CD4-positive, CD25-positive, alpha-beta regulatory T cell (primary cell): ENCODE results near the gene HOXD1. TPM values are rescaled to one million over a fixed set of nuclear protein-coding genes. Genes with fewer than 3 reads are reported as not detected.

Experiments
- ATAC-seq, 2 donors: fragments of 150-1000 bp; cut with Tn5 transposase; one replicate each; pipeline ENCODE4 v1.10.0; 2021; ENCODE audit warnings: low read depth in 2 of 2, moderate number of reproducible peaks in 2 of 2, moderate library complexity in 1 of 2
- DNase-seq, 3 donors: peaks; one replicate each; pipeline versions ENCODE4 v3.0.0 to v3.0.0-alpha.2; 2012 to 2022; ENCODE audit warnings: mixed read lengths in 1 of 3
- H3K27ac ChIP-seq: one replicate; pipeline ENCODE4 v1.7.0; 2013; ENCODE audit warnings: mild to moderate bottlenecking, low read length; ENCODE audit not compliant: insufficient read depth, poor library complexity, severe bottlenecking
- H3K27me3 ChIP-seq: one replicate; pipeline ENCODE4 v1.7.0; 2013; ENCODE audit warnings: low read length; ENCODE audit not compliant: control insufficient read depth, insufficient read depth
- H3K36me3 ChIP-seq: one replicate; pipeline ENCODE4 v1.7.0; 2013; ENCODE audit warnings: mild to moderate bottlenecking, low read length, moderate library complexity; ENCODE audit not compliant: control insufficient read depth, insufficient read depth
- H3K4me1 ChIP-seq: 2 replicates; pipeline ENCODE4 v1.7.0; 2013; ENCODE audit warnings: mild to moderate bottlenecking, low read length; ENCODE audit not compliant: insufficient read depth, control insufficient read depth, poor library complexity, severe bottlenecking
- H3K4me3 ChIP-seq: one replicate; pipeline ENCODE4 v1.7.0; 2013; ENCODE audit warnings: low read depth, mild to moderate bottlenecking, low read length, moderate library complexity
- H3K9me3 ChIP-seq, 2 experiments: 1 replicate in 1 of 2; 2 replicates in 1 of 2; pipeline ENCODE4 v1.7.0; 2013; ENCODE audit warnings: low read length in 2 of 2, mild to moderate bottlenecking in 1 of 2, moderate library complexity in 1 of 2; ENCODE audit not compliant: control insufficient read depth in 2 of 2
- H3K27ac Mint-ChIP-seq, 3 donors: one replicate each; pipeline ENCODE4 v1.8.0; 2020 to 2022; ENCODE audit warnings: mild to moderate bottlenecking in 3 of 3, mixed read lengths in 3 of 3, moderate library complexity in 2 of 3
- H3K27me3 Mint-ChIP-seq: one replicate; pipeline ENCODE4 v1.8.0; 2022; ENCODE audit warnings: mild to moderate bottlenecking, mixed read lengths
- H3K36me3 Mint-ChIP-seq: one replicate; pipeline ENCODE4 v1.8.0; 2020; ENCODE audit warnings: mixed read lengths
- H3K4me1 Mint-ChIP-seq, 4 donors: one replicate each; pipeline ENCODE4 v1.8.0; 2020 to 2022; ENCODE audit warnings: mixed read lengths in 4 of 4, mild to moderate bottlenecking in 1 of 4
- H3K4me3 Mint-ChIP-seq, 4 donors: one replicate each; pipeline ENCODE4 v1.8.0; 2020 to 2022; ENCODE audit warnings: mild to moderate bottlenecking in 4 of 4, mixed read lengths in 4 of 4, moderate library complexity in 3 of 4
- H3K9me3 Mint-ChIP-seq, 7 donors: one replicate each; pipeline ENCODE4 v1.8.0; 2020 to 2022; ENCODE audit warnings: mixed read lengths in 7 of 7, mild to moderate bottlenecking in 3 of 7, moderate library complexity in 2 of 7
- polyA plus RNA-seq, 4 donors: library from polyadenylated mRNA; unstranded; fragments of 300-500 nt; fragmentation: Illumina TruSeq; gene quantifications; one replicate each; pipeline ENCODE4 v1.2.3, GENCODE V29; 2021
- total RNA-seq: library from RNA; stranded (reverse); gene quantifications from one replicate; pipeline ENCODE4 v1.2.3, GENCODE V29; 2022

Gene HOXD1
- total and polyA plus RNA-seq, 5 donors from 2014 or later = not detected

DNA sequence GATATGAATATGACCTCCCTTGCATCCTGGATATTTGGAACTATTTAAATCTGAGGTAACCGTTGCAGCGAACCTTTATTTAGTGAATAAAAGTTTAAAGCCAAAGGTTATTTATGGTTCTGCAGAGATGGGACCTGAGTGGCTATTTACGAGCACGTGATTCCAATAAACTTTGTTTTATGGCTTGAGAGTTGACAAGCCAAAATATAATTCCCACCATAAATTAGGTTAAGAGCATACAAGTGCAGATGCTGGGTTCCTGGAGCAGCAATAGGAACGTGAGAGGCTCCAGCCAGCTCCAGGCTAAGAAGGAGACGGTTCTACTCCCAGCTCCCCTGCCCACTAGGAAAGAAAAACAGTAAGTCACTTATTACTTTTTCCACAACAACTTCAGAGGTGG lies 42.4 kb upstream of the HOXD1 start:
- Mint-ChIP-seq H3K9me3 (peaks cover 0 to 9% (median 0%) of the 10 kb centered on the region in 7 donors), H3K4me3 (no peak overlapping the region), H3K36me3 (no peaks in the 10 kb centered on the region), H3K27ac (no peak overlapping the region), H3K27me3 (peaks cover 90% of the 10 kb centered on the region), H3K4me1 (peaks cover 0 to 13% (median 2%) of the 10 kb centered on the region in 4 donors)
- no peak for DNase-seq
- peaks cover 0 to 4% of the 10 kb centered on the region in 2 experiments for H3K9me3 ChIP-seq
- no peak overlapping the region for H3K4me3 ChIP-seq
- no peaks in the 10 kb centered on the region for H3K36me3 ChIP-seq
- ATAC-seq = no peak
- H3K27ac ChIP-seq = no peak overlapping the region
- peaks cover 48% of the 10 kb centered on the region for H3K27me3 ChIP-seq
- peaks cover under 1% of the 10 kb centered on the region for H3K4me1 ChIP-seq

DNA sequence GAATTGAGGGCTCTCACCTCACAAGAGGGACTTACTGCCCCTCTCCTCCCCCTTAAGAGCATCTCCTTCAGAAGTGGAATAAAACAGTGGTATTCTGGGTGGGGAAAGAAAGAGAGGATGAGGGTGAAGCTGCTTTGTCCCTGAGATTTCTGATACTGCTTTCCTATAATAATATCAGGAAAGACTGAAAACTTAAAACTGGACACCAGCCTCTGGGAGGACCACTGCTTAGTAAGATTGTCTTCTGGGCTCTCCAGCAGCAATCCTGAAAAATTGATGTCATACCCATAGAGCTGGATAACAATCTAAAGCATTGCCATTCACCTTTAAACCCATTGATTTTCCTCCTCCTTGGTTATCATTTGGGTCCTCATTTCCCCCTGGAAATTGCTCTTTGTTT lies 41.8 kb upstream of the HOXD1 start:
- H3K4me3 Mint-ChIP-seq = no peak overlapping the region
- DNase-seq = no peak
- no peaks in the 10 kb centered on the region for H3K4me1 ChIP-seq

DNA sequence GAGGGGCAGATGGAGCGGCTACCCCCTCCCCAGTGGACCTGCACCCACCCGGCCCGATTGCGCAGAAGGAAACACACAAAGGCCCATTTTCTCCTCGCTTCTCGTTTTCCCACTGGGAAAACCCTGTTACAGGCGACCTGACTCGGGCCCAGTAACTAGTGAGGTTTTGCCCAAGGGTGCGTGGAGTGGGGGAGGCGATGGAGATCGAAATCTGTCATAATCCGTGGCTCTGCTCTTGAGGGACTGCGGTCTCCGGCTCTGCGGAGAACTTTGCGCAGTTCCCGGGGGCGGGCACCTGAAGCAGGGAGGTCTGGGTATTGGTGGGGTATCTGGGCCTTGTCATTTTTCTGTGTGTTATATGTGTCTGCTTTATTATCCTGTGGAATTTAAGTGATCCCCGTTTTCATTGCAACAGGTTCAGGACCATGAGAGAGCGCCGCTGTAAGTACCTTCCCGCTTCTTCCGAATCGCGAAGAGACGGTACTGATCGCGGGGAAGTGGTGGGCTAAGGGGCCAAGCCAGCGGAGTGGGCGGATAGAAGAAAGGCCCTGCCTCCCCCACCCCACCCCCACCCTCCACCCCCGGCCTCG lies 41.2 kb upstream of the HOXD1 start:
- Histone ChIP-seq H3K4me1 (no peaks in the 10 kb centered on the region), H3K36me3 (no peaks in the 10 kb centered on the region), H3K4me3 (no peak overlapping the region), H3K9me3 (peaks cover 0 to 4% of the 10 kb centered on the region in 2 experiments), H3K27ac (no peak overlapping the region), H3K27me3 (peaks cover 41% of the 10 kb centered on the region)
- peaks cover 85% of the 10 kb centered on the region for H3K27me3 Mint-ChIP-seq
- H3K27ac Mint-ChIP-seq = peak overlapping the region in 1 of 3 donors; percentile 23
- peaks cover 0 to 9% (median 0%) of the 10 kb centered on the region in 7 donors for H3K9me3 Mint-ChIP-seq
- peaks cover 0 to 14% (median 0%) of the 10 kb centered on the region in 4 donors for H3K4me1 Mint-ChIP-seq
- DNase-seq (no peak), ATAC-seq (no peak)
- H3K36me3 Mint-ChIP-seq = no peaks in the 10 kb centered on the region
- H3K4me3 Mint-ChIP-seq = no peak overlapping the region

More for the DNA sequence above, 41.8 kb upstream of the HOXD1 start:
- peaks cover 0 to 4% of the 10 kb centered on the region in 2 experiments for H3K9me3 ChIP-seq
- H3K27me3 ChIP-seq = peaks cover 47% of the 10 kb centered on the region
- no peaks in the 10 kb centered on the region for H3K36me3 ChIP-seq
- no peak overlapping the region for H3K27ac Mint-ChIP-seq
- no peaks in the 10 kb centered on the region for H3K36me3 Mint-ChIP-seq
- peaks cover 0 to 14% (median 0%) of the 10 kb centered on the region in 4 donors for H3K4me1 Mint-ChIP-seq
- no peak overlapping the region for H3K4me3 ChIP-seq
- H3K27ac ChIP-seq = no peak overlapping the region
- ATAC-seq = no peak
- peaks cover 0 to 9% (median 0%) of the 10 kb centered on the region in 7 donors for H3K9me3 Mint-ChIP-seq
- peaks cover 89% of the 10 kb centered on the region for H3K27me3 Mint-ChIP-seq

DNA sequence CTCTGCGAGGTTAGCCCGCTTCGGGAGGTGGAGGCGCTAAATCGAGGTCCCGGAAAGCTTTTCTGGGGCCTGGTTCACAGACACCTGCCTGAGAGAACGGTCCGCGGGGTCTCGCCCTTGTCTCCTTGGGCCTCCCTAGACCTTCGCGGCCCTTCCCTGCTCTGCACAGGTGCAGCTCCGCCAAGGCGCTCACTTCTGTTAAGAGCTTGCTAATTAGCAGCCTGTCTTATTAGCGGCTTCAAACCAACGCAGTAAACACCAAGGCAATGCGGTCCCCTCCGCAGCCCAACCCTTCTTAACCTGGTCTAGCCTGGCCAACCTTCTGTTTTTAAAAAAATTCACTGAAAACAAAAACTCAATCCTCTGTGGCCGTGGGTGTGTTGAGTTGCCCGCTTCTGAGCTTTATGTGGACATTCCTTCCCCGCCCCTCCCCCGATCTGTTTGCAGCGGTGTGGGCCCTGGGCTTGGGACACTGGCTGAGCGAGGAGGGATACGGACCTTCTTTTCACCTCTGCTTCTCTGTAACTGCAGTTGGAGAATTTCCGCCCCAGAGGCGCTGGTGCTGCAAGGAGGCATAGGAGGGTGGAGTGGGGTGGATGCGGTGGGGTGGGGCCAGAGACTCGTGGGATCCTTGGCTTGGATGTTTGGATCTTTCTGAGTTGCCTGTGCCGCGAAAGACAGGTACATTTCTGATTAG lies 40.5 kb upstream of the HOXD1 start:
- Mint-ChIP-seq H3K27ac (no peak overlapping the region), H3K36me3 (no peaks in the 10 kb centered on the region), H3K27me3 (peaks cover 89% of the 10 kb centered on the region), H3K4me3 (no peak overlapping the region), H3K4me1 (peaks cover 0 to 14% (median 0%) of the 10 kb centered on the region in 4 donors), H3K9me3 (peaks cover 0 to 8% (median 0%) of the 10 kb centered on the region in 7 donors)
- ATAC-seq = no peak
- Histone ChIP-seq H3K4me1 (no peaks in the 10 kb centered on the region), H3K27ac (no peak overlapping the region), H3K9me3 (peaks cover 0 to 4% of the 10 kb centered on the region in 2 experiments), H3K36me3 (no peaks in the 10 kb centered on the region), H3K4me3 (no peak overlapping the region), H3K27me3 (peaks cover 41% of the 10 kb centered on the region)
- DNase-seq = no peak

DNA sequence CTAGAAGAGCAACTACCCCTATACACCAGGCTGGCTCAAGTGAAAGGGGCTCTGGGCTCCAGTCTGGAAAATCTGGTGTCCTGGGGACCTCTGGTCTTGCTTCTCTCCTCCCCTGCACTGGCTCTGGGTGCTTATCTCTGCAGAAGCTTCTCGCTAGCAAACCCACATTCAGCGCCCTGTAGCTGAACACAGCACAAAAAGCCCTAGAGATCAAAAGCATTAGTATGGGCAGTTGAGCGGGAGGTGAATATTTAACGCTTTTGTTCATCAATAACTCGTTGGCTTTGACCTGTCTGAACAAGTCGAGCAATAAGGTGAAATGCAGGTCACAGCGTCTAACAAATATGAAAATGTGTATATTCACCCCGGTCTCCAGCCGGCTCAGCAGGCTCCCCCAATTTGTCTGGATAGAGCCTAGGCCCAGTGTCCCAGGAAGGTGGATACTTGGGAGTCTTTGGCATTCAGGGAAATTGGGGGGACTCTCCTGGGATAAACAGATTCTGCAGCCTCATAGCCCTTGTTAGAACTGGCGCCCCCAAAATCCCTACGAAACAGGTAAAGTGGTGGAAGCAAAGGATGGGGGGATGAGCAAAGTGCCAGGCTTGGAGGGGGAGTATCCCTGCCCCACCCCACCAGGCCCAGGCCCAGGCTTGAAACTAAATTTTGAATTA lies 39.6 kb upstream of the HOXD1 start:
- H3K4me1 Mint-ChIP-seq = peaks cover 0 to 14% (median 0%) of the 10 kb centered on the region in 4 donors
- H3K4me3 ChIP-seq = no peak overlapping the region
- H3K27me3 Mint-ChIP-seq = peaks cover 89% of the 10 kb centered on the region
- peaks cover 0 to 4% of the 10 kb centered on the region in 2 experiments for H3K9me3 ChIP-seq
- H3K27ac Mint-ChIP-seq = no peak overlapping the region
- H3K36me3 Mint-ChIP-seq = no peaks in the 10 kb centered on the region
- no peaks in the 10 kb centered on the region for H3K4me1 ChIP-seq
- H3K4me3 Mint-ChIP-seq = no peak overlapping the region
- H3K27me3 ChIP-seq = peaks cover 43% of the 10 kb centered on the region
- H3K9me3 Mint-ChIP-seq = peaks cover 0 to 5% (median 0%) of the 10 kb centered on the region in 7 donors
- no peak overlapping the region for H3K27ac ChIP-seq
- DNase-seq (no peak), ATAC-seq (no peak)
- H3K36me3 ChIP-seq = no peaks in the 10 kb centered on the region

DNA sequence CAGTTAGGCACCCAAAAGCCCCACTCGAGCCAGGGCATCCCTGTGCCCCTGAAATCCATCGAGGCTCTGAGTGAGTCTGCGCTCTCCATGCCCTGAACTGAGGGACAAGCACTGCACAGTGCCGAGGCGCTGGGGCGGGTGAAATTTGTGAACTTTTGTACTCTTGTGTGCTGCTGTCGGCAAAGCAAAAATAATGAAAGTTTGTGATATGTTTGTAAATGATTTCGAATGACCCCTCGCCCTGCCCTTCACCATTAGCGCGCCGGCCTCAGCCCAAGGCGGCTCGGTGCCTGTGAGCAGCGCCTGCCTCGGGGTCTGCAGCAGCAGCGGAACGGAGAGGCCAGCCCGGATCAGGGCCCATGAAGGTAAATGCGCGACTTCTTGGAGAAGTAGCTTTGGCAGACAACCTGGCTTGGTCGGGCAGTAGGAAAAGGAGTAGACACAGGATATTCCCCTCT lies 39.0 kb upstream of the HOXD1 start:
- Mint-ChIP-seq H3K9me3 (peaks cover 0 to 6% (median 0%) of the 10 kb centered on the region in 7 donors), H3K27me3 (peaks cover 89% of the 10 kb centered on the region), H3K4me3 (no peak overlapping the region), H3K27ac (no peak overlapping the region), H3K4me1 (peaks cover 0 to 14% (median 0%) of the 10 kb centered on the region in 4 donors), H3K36me3 (no peaks in the 10 kb centered on the region)
- H3K27me3 ChIP-seq = peaks cover 47% of the 10 kb centered on the region
- H3K4me3 ChIP-seq = no peak overlapping the region
- H3K4me1 ChIP-seq = no peaks in the 10 kb centered on the region
- ATAC-seq (no peak), DNase-seq (no peak)
- peaks cover 0 to 4% of the 10 kb centered on the region in 2 experiments for H3K9me3 ChIP-seq
- no peaks in the 10 kb centered on the region for H3K36me3 ChIP-seq
- no peak overlapping the region for H3K27ac ChIP-seq

DNA sequence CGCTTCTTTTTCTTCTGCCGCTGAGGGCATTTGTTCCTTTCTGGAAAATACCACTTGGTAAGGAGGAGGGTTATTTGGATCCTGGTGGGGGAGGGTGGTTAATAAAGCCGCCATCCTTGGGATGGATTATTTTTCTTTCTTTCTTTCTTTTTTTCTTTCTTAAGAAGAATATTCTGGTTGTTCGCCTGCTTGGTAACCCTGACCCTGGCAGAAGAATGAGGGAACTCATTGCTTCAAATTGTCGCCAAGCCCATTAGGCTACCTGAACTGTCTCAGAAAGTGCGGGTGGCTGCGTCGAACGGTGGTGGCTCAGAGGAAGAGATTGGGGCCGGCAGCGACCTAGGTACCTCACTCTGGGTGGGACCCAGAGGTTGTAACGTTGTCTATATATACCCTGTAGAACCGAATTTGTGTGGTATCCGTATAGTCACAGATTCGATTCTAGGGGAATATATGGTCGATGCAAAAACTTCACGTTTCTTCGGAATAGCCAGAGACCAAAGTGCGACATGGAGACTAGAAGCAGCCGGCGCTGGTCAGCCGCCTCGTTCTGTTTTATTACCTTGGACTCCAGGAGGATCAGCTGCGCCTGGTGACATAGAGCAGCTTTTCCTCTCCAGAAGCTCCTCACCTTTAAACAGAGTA lies 38.4 kb upstream of the HOXD1 start:
- H3K27ac Mint-ChIP-seq = peak overlapping the region in 1 of 3 donors; percentile 64

More for the DNA sequence above, 38.4 kb upstream of the HOXD1 start:
- Mint-ChIP-seq H3K27me3 (peaks cover 89% of the 10 kb centered on the region), H3K36me3 (no peaks in the 10 kb centered on the region), H3K4me1 (peaks cover 0 to 14% (median 0%) of the 10 kb centered on the region in 4 donors), H3K4me3 (peak overlapping the region in 1 of 4 donors; percentile 0), H3K9me3 (peaks cover 0 to 8% (median 0%) of the 10 kb centered on the region in 7 donors)
- H3K4me1 ChIP-seq = no peaks in the 10 kb centered on the region
- H3K27me3 ChIP-seq = peaks cover 49% of the 10 kb centered on the region
- DNase-seq (no peak), ATAC-seq (no peak)
- no peak overlapping the region for H3K4me3 ChIP-seq
- H3K27ac ChIP-seq = no peak overlapping the region
- no peaks in the 10 kb centered on the region for H3K36me3 ChIP-seq
- peaks cover 0 to 4% of the 10 kb centered on the region in 2 experiments for H3K9me3 ChIP-seq
